ENCODE data around the gene HDAC4.

Gene HDAC4

DNA sequence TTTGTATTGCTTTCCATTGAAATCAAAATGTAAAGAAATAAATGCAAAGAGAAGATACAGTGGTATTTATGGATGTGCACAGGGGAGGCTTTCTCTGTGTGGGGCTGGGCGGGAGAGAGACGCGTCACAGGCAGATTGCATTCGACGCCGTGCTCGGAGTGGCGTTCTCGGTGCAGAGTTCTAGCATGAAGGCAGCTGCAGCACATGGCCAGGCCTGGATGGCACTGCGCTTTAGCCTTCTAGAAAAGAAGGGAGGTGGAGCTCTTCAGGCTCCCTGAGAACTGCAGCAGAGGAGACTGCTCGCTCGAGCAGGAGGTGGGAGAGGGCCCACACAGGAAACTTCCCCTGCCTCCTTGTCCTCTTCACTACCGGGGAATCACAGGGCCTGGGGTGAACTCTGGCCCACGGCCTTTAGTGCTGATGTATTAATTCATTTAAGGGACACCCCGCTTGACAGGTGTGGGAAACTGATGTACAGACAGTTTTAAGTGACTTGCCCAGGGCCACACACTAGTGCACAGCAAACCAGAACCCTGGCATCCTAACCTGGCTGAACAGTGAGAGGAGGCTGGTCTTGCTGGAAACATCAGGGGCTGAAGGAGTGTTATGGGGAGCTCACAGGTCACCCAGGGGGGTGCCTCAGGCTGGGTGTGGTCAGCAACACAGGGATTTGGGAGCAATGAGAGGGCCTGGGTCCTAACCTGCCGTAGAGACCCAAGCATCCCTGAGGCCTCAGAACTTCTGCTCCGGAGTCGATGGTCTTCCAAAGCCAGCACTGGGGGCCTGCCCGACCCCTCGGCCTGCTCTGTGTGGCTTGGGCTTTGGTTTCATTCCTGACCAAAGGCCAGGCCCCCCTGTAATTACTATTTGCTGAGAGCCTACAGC is 199.9 kb downstream of the HDAC4 start:
- WGBS = 91% methylated on average over 20 of the region's 20 CpGs
- H3K4me1 ChIP-seq (ENCODE audit: insufficient read depth, low read length) = peaks cover 3% of the 10 kb centered on the region
- H3K9me3 ChIP-seq (ENCODE audit: insufficient read depth, low read depth, low read length) = no peaks in the 10 kb centered on the region
- no peak overlapping the region for H3K4me3 ChIP-seq (ENCODE audit: low read length)
- no peak overlapping the region for H3K27ac ChIP-seq (ENCODE audit: low read depth, low read length)
- H3K9ac ChIP-seq (ENCODE audit: low read depth, low read length) = no peak overlapping the region
- peaks cover 6% of the 10 kb centered on the region for H3K36me3 ChIP-seq (ENCODE audit: insufficient read depth, low read length)
- H3K27me3 ChIP-seq (ENCODE audit: insufficient read depth, low read length) = no peaks in the 10 kb centered on the region

DNA sequence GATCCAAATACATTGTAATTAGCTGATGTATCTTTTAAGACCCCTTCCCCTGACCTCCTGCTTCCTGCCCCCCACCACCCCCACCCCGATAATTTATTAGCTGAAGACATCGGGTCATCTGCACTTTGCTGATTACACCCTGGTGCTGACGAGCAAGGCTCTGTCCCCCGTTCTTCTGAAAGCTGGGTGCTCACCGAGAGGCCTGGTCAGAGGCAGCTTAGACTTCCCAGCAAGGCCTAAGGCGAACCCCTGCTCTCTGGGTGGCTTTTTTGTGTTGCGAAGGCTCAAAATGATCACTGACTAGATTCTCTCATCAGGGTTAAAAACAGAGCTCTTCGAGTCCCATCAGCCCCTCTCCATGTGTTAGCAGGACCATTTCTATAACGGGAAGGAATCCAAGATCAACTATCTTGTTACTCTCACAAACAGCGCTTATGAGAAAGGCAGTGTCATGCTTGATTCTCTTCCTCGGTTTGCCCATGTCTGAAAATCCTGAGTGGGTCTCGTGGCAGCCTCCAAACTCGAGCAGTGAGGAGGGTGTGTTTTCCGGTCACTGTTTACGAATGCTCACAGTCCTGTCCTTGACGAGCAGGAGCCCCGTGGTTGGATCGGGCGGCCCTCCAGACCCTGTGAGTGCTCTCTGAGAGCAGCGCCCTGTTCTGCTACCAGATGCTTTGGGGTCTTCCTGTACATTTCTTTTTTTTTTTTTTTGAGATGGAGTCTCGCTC is 201.6 kb downstream of the HDAC4 start:
- WGBS = 95% methylated on average over 21 of the region's 21 CpGs
- H3K4me1 ChIP-seq (ENCODE audit: insufficient read depth, low read length) = peaks cover 3% of the 10 kb centered on the region

DNA sequence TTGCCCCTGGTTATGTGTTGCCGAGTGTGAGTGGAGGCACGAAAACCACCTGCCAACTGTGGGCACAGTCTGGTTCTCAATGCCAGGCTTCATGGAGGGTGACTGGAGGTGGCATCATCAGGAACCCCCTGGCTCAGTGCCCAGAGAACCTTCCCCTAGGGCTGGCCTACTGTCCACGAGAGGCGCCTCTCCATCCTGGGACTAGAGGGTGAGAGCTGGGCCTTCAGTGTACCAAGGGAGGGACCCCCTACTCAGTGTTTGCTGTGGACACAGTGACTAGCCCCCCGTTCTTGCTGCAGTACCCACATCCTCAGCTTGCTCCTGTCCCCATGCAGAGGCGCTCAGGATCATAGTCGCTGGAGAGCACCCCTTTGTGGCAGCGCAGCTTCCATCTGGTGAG is 202.6 kb downstream of the HDAC4 start:
- 98% methylated on average over 8 of the region's 8 CpGs for WGBS

More for the DNA sequence above, 201.6 kb downstream of the HDAC4 start:
- Histone ChIP-seq H3K27me3 (ENCODE audit: insufficient read depth, low read length) (no peaks in the 10 kb centered on the region), H3K4me3 (ENCODE audit: low read length) (no peak overlapping the region), H3K27ac (ENCODE audit: low read depth, low read length) (no peak overlapping the region), H3K9me3 (ENCODE audit: insufficient read depth, low read depth, low read length) (no peaks in the 10 kb centered on the region), H3K9ac (ENCODE audit: low read depth, low read length) (no peak overlapping the region), H3K36me3 (ENCODE audit: insufficient read depth, low read length) (peaks cover 6% of the 10 kb centered on the region)

DNA sequence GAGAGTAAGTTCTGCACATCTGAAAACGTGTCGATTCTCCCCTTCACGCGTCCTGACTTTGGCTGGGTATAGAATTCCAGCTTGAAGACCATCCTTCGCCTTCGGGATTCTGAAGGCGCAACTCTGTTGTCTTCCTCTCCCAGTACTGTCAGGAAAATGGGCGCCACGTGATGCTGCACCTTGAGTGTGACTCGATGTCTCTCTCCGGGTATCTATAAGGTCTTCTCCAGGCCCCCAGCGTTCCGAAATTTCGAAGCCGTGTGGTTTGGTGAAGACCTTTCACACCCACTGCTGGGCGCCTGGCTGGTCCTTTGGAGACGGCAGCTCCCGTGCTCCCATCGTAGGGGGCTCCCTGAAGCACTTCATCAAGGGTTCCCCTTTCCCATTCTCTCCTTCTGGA is 203.7 kb downstream of the HDAC4 start:
- Histone ChIP-seq H3K27ac (ENCODE audit: low read depth, low read length) (no peak overlapping the region), H3K9ac (ENCODE audit: low read depth, low read length) (no peak overlapping the region), H3K9me3 (ENCODE audit: insufficient read depth, low read depth, low read length) (no peaks in the 10 kb centered on the region), H3K36me3 (ENCODE audit: insufficient read depth, low read length) (peaks cover 6% of the 10 kb centered on the region), H3K4me3 (ENCODE audit: low read length) (no peak overlapping the region), H3K27me3 (ENCODE audit: insufficient read depth, low read length) (no peaks in the 10 kb centered on the region), H3K4me1 (ENCODE audit: insufficient read depth, low read length) (peaks cover 3% of the 10 kb centered on the region)
- WGBS = 96% methylated on average over 19 of the region's 19 CpGs

More for the DNA sequence above, 202.6 kb downstream of the HDAC4 start:
- H3K9me3 ChIP-seq (ENCODE audit: insufficient read depth, low read depth, low read length) = no peaks in the 10 kb centered on the region
- H3K4me1 ChIP-seq (ENCODE audit: insufficient read depth, low read length) = peaks cover 3% of the 10 kb centered on the region
- no peak overlapping the region for H3K4me3 ChIP-seq (ENCODE audit: low read length)
- peaks cover 6% of the 10 kb centered on the region for H3K36me3 ChIP-seq (ENCODE audit: insufficient read depth, low read length)
- no peaks in the 10 kb centered on the region for H3K27me3 ChIP-seq (ENCODE audit: insufficient read depth, low read length)
- no peak overlapping the region for H3K27ac ChIP-seq (ENCODE audit: low read depth, low read length)
- no peak overlapping the region for H3K9ac ChIP-seq (ENCODE audit: low read depth, low read length)

DNA sequence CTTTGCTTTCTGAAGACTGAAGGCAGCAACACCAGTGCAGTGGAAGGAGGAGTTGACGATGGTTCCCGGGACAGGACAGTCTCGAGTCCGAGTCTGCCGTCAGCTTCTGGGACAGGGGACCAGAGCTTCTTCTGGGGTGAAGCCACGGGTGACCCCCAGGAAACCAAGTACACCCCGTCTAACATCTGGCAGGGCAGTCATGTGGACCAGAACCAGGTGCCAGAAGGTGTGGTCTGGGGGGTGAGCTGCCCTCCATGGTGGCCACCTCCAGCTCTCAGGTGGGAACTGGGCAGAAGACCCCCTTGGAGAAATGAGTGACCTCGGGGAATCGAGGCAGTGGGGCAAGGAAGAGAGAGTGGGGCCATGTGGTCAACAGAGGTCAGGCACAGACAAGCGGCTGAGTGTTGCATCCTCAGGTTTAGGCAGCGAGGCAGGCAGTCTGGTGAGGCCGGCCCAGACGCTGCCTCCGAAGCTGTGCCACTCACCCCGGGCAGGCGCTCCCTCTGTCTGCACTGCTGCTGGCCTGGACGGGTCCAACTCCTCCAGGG is 204.3 kb downstream of the HDAC4 start:
- no peak overlapping the region for H3K27ac ChIP-seq (ENCODE audit: low read depth, low read length)
- H3K4me1 ChIP-seq (ENCODE audit: insufficient read depth, low read length) = peaks cover under 1% of the 10 kb centered on the region
- H3K4me3 ChIP-seq (ENCODE audit: low read length) = no peak overlapping the region
- peaks cover 6% of the 10 kb centered on the region for H3K36me3 ChIP-seq (ENCODE audit: insufficient read depth, low read length)
- no peaks in the 10 kb centered on the region for H3K9me3 ChIP-seq (ENCODE audit: insufficient read depth, low read depth, low read length)
- no peaks in the 10 kb centered on the region for H3K27me3 ChIP-seq (ENCODE audit: insufficient read depth, low read length)
- 97% methylated on average over 17 of the region's 17 CpGs for WGBS
- no peak overlapping the region for H3K9ac ChIP-seq (ENCODE audit: low read depth, low read length)

DNA sequence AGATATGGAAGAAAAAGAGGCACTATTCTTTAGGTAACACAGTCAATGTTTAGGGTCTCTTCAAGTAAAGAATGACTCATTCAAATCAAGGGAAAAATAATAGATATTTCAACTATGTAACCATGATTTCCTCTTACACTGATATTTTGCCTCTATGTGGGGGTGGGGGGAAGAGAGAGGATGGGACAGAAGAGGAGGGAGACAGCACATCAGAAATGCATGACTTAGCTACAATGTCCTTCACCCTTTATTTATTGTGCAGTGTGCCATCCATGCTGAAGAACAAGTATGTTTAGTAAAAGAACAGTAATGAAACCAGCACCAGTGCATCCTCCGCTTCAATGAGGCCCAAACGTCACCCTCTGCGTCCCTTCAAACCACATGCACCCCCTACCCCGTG is 204.8 kb downstream of the HDAC4 start:
- Histone ChIP-seq H3K9me3 (ENCODE audit: insufficient read depth, low read depth, low read length) (no peaks in the 10 kb centered on the region), H3K27ac (ENCODE audit: low read depth, low read length) (no peak overlapping the region), H3K36me3 (ENCODE audit: insufficient read depth, low read length) (peaks cover 6% of the 10 kb centered on the region), H3K27me3 (ENCODE audit: insufficient read depth, low read length) (no peaks in the 10 kb centered on the region), H3K9ac (ENCODE audit: low read depth, low read length) (no peak overlapping the region), H3K4me3 (ENCODE audit: low read length) (no peak overlapping the region), H3K4me1 (ENCODE audit: insufficient read depth, low read length) (no peaks in the 10 kb centered on the region)
- WGBS = 98% methylated on average over 4 of the region's 4 CpGs

DNA sequence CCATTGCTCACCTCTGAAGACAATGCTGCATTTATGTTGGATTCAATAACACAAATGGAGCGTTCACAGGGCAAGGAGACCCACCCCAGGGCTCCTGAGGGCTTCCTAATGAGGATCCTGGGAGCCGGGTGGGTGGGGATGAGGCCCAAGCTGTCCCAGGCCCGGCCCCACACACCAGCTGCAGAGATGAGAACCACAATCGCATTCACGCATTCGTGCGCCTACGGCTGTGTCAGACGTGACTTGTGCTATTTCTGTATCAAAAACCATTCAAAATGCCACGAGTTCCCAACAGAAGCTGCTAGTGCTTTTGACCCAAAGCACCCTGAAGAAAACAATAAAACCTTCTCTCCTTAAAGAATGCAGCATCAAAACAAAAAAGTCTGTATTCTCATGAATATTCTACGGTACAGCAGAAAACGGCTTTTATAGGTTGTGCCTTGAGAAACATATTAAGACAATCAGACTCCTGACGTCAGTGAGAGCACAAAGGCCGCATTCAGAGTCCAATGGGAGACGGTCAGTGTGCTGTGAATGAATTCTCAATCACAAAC is 205.4 kb downstream of the HDAC4 start:
- Histone ChIP-seq H3K9me3 (ENCODE audit: insufficient read depth, low read depth, low read length) (no peaks in the 10 kb centered on the region), H3K27me3 (ENCODE audit: insufficient read depth, low read length) (no peaks in the 10 kb centered on the region), H3K27ac (ENCODE audit: low read depth, low read length) (no peak overlapping the region), H3K4me1 (ENCODE audit: insufficient read depth, low read length) (no peaks in the 10 kb centered on the region), H3K36me3 (ENCODE audit: insufficient read depth, low read length) (peaks cover 6% of the 10 kb centered on the region), H3K4me3 (ENCODE audit: low read length) (no peak overlapping the region), H3K9ac (ENCODE audit: low read depth, low read length) (no peak overlapping the region)
- WGBS = 95% methylated on average over 15 of the region's 15 CpGs

DNA sequence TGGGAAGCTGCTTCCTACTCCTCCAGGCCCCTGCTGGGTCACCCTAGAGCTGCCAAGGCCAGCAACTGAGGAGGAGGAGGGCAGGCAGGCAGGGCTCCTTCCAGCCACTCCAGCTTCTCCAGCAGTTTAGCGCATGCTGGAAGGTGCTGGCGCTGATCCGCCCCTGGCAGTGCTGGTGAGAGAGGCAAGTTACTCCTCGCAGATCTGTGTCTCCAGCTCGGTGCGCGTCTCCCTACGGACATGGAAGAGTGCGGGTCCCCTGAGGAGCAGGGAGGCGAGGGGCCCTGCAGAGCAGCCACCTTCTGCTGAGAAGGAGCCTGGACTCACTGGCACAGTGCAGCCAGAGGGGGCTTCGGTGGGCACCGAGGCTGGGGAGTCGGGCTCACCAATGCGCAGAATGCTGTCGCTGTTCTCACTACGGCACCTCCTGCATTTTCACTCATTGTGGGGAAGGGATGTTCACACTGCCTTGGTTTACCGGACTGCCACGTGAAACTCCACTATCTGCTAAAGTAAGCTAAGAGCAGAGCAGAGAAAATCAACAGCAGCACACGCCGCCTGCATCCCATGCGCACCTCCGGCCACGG is 206.0 kb downstream of the HDAC4 start:
- Histone ChIP-seq H3K4me3 (ENCODE audit: low read length) (no peak overlapping the region), H3K4me1 (ENCODE audit: insufficient read depth, low read length) (no peaks in the 10 kb centered on the region), H3K27me3 (ENCODE audit: insufficient read depth, low read length) (no peaks in the 10 kb centered on the region), H3K36me3 (ENCODE audit: insufficient read depth, low read length) (peaks cover 6% of the 10 kb centered on the region), H3K27ac (ENCODE audit: low read depth, low read length) (no peak overlapping the region), H3K9me3 (ENCODE audit: insufficient read depth, low read depth, low read length) (no peaks in the 10 kb centered on the region), H3K9ac (ENCODE audit: low read depth, low read length) (no peak overlapping the region)
- WGBS = 95% methylated on average over 23 of the region's 23 CpGs

DNA sequence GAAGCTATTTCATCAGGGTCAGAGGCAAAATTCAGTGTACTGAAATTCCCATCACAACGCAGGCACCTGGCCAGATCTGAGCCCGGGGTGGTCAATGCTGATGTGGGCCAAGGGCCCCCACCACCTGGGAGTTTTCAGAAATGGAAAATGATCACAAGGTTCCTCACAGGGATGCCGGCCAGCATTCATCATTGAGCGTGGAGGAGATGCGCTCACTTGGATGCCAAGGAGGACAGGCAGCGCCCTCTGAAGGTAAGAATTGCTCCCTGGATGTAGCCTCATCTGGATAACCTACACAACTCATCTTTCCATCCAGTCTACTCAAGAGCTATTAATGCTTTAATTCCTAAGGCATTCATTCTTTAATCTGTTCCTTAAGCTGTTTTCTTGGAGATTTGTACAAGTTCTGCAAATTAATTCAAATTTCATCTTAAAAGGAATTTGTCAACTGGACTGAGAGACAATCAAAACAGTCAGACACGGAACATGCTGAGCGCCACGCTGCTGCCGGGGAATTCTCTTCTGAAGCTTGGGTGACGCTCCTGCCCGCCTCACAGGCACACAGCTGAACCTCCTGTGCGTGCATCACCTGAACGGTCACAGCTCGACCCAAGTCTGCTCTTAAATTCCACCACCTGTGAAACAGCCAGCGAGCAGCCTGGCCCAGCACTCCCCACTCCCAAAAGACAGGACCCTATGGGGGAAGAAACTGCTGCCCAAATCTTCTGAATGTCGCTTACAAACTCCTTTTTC is 206.7 kb downstream of the HDAC4 start:
- Histone ChIP-seq H3K9ac (ENCODE audit: low read depth, low read length) (no peak overlapping the region), H3K4me3 (ENCODE audit: low read length) (no peak overlapping the region), H3K4me1 (ENCODE audit: insufficient read depth, low read length) (no peaks in the 10 kb centered on the region), H3K36me3 (ENCODE audit: insufficient read depth, low read length) (peaks cover 13% of the 10 kb centered on the region), H3K27me3 (ENCODE audit: insufficient read depth, low read length) (no peaks in the 10 kb centered on the region), H3K27ac (ENCODE audit: low read depth, low read length) (no peak overlapping the region), H3K9me3 (ENCODE audit: insufficient read depth, low read depth, low read length) (peaks cover 3% of the 10 kb centered on the region; the same call in 1 of the 2 replicates)
- 88% methylated on average over 17 of the region's 17 CpGs for WGBS

DNA sequence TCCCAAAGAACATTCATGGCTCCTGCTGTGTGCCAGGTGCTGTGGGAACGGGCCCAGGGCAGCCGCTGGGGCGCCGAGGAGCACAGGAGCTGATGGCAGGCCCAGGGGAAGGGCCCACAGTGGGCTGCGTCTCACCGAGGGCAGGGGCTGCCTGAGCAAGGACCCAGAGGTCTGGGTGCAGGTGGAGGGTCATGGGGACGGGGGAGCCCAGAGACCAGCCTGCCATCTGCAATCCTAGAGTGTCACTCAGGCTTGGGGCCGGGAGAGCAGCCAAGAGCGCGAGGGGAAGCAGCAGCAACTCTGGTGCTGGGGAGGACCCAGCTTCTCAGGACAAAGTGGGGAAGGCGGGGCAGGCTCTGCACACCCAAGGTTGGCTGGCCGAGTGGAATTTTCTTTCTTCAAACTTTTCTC is 207.4 kb downstream of the HDAC4 start:
- Histone ChIP-seq H3K4me1 (ENCODE audit: insufficient read depth, low read length) (no peaks in the 10 kb centered on the region), H3K27me3 (ENCODE audit: insufficient read depth, low read length) (no peaks in the 10 kb centered on the region), H3K9ac (ENCODE audit: low read depth, low read length) (no peak overlapping the region), H3K4me3 (ENCODE audit: low read length) (no peak overlapping the region), H3K36me3 (ENCODE audit: insufficient read depth, low read length) (peaks cover 18% of the 10 kb centered on the region), H3K9me3 (ENCODE audit: insufficient read depth, low read depth, low read length) (peaks cover 8% of the 10 kb centered on the region), H3K27ac (ENCODE audit: low read depth, low read length) (no peak overlapping the region)
- 94% methylated on average over 12 of the region's 12 CpGs for WGBS
